Dendritic cell treated with granulocyte-macrophage colony-stimulating factor and Interleukin-4, amounts not matched to agents 40 ng/mL and 50 ng/mL, for 4 days (primary cell): ENCODE results near the gene UNC93A.

Experiments
- H3K27ac Mint-ChIP-seq: one replicate; pipeline ENCODE4 v1.8.0; 2022; ENCODE audit warnings: mild to moderate bottlenecking, mixed read lengths
- H3K27me3 Mint-ChIP-seq: one replicate; pipeline ENCODE4 v1.8.0; 2022; ENCODE audit warnings: mild to moderate bottlenecking, mixed read lengths
- H3K36me3 Mint-ChIP-seq: one replicate; pipeline ENCODE4 v1.8.0; 2022; ENCODE audit warnings: low read depth, mixed read lengths
- H3K4me1 Mint-ChIP-seq: one replicate; pipeline ENCODE4 v1.8.0; 2022; ENCODE audit warnings: low read depth, mixed read lengths
- H3K4me3 Mint-ChIP-seq: one replicate; pipeline ENCODE4 v1.8.0; 2022; ENCODE audit warnings: mild to moderate bottlenecking, moderate library complexity, mixed read lengths
- H3K9me3 Mint-ChIP-seq: one replicate; pipeline ENCODE4 v1.8.0; 2022; ENCODE audit warnings: mixed read lengths
- intact Hi-C: fragments of 100-400 bp; cut with micrococcal nuclease; formaldehyde crosslinking; loops from one replicate; pipeline ENCODE4 v1.15.0; 2022

UNC93A gene

GRCh38 chr6:167293590-167294091 lies 2.5 kb downstream of the UNC93A start:
- no peak overlapping the region for H3K4me3 Mint-ChIP-seq
- intact Hi-C loops, result no loop called here
- no peaks in the 10 kb centered on the region for H3K4me1 Mint-ChIP-seq
- peaks cover 11% of the 10 kb centered on the region for H3K27me3 Mint-ChIP-seq
- no peak overlapping the region for H3K27ac Mint-ChIP-seq
- H3K9me3 Mint-ChIP-seq, result no peaks in the 10 kb centered on the region
- no peaks in the 10 kb centered on the region for H3K36me3 Mint-ChIP-seq

DNA sequence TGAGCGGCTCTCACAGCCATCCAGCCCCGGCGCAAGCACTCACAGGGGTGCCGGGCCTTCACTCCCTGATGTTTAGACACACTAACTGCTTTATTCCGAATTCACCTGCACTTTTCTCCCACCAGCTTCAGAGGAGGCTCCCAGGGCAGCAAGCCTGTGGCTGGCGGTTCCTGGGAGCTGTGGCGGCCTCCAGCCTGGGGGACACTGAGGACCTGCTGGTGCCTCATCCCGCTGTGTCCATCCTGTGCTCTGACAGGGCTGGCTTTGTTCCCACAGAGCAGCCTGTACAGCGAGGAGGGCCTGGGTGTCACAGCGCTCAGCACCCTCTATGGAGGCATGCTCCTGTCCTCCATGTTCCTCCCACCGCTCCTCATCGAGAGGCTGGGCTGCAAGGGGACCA lies 3.1 kb downstream of the UNC93A start:
- intact Hi-C loops, result no loop called here

GRCh38 chr6:167294651-167295494 lies 3.8 kb downstream of the UNC93A start:
- no peaks in the 10 kb centered on the region for H3K4me1 Mint-ChIP-seq
- no peaks in the 10 kb centered on the region for H3K36me3 Mint-ChIP-seq
- H3K27me3 Mint-ChIP-seq, result peaks cover 9% of the 10 kb centered on the region
- no peak overlapping the region for H3K27ac Mint-ChIP-seq
- H3K9me3 Mint-ChIP-seq, result no peaks in the 10 kb centered on the region
- H3K4me3 Mint-ChIP-seq, result no peak overlapping the region
- intact Hi-C loops, result no loop called here

More for the DNA sequence above, 3.1 kb downstream of the UNC93A start:
- no peak overlapping the region for H3K27ac Mint-ChIP-seq
- H3K4me1 Mint-ChIP-seq, result no peaks in the 10 kb centered on the region
- peaks cover 9% of the 10 kb centered on the region for H3K27me3 Mint-ChIP-seq
- no peaks in the 10 kb centered on the region for H3K9me3 Mint-ChIP-seq
- no peak overlapping the region for H3K4me3 Mint-ChIP-seq
- H3K36me3 Mint-ChIP-seq, result no peaks in the 10 kb centered on the region

GRCh38 chr6:167295495-167296292 lies 4.6 kb downstream of the UNC93A start:
- Mint-ChIP-seq H3K27me3 (peaks cover 11% of the 10 kb centered on the region), H3K27ac (no peak overlapping the region), H3K4me1 (no peaks in the 10 kb centered on the region), H3K9me3 (no peaks in the 10 kb centered on the region), H3K4me3 (no peak overlapping the region), H3K36me3 (no peaks in the 10 kb centered on the region)
- intact Hi-C loops, result no loop called here

- intact Hi-C loops, result no loop called here
- H3K4me1 Mint-ChIP-seq, result no peaks in the 10 kb centered on the region
Measured at GRCh38 chr6:167296293-167296690, 5.2 kb downstream of the UNC93A start.

DNA sequence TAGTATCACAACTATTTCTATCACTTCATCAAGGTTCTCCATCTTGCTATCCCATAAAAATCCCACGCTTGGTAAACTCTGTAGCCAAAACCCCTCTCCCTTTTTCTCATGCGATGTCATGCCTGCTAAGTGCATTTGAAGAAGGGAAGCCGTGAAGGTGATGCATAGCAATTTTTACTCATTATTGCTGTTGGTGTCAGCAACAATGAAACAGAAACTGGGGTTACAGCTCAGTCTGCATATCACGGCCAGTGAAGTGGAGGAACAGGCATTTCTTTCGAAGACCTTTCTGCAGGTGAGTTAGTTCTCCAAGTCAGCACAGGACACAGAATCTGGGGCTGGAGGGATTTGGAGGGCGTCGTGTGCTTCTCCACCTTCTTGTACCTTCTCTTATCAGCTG lies 5.8 kb downstream of the UNC93A start:
- Mint-ChIP-seq H3K4me3 (no peak overlapping the region), H3K36me3 (no peaks in the 10 kb centered on the region), H3K9me3 (no peaks in the 10 kb centered on the region), H3K27me3 (peaks cover 11% of the 10 kb centered on the region), H3K27ac (no peak overlapping the region), H3K4me1 (no peaks in the 10 kb centered on the region)
- intact Hi-C loops, result no loop called here

More at GRCh38 chr6:167296293-167296690, 5.2 kb downstream of the UNC93A start:
- Mint-ChIP-seq H3K27me3 (peaks cover 11% of the 10 kb centered on the region), H3K9me3 (no peaks in the 10 kb centered on the region), H3K27ac (no peak overlapping the region), H3K4me3 (no peak overlapping the region), H3K36me3 (no peaks in the 10 kb centered on the region)

GRCh38 chr6:167298127-167298526 lies 7.0 kb downstream of the UNC93A start:
- no peaks in the 10 kb centered on the region for H3K36me3 Mint-ChIP-seq
- H3K9me3 Mint-ChIP-seq, result no peaks in the 10 kb centered on the region
- intact Hi-C loops, result no loop called here
- no peaks in the 10 kb centered on the region for H3K4me1 Mint-ChIP-seq
- no peak overlapping the region for H3K27ac Mint-ChIP-seq
- peaks cover 11% of the 10 kb centered on the region for H3K27me3 Mint-ChIP-seq
- no peak overlapping the region for H3K4me3 Mint-ChIP-seq

DNA sequence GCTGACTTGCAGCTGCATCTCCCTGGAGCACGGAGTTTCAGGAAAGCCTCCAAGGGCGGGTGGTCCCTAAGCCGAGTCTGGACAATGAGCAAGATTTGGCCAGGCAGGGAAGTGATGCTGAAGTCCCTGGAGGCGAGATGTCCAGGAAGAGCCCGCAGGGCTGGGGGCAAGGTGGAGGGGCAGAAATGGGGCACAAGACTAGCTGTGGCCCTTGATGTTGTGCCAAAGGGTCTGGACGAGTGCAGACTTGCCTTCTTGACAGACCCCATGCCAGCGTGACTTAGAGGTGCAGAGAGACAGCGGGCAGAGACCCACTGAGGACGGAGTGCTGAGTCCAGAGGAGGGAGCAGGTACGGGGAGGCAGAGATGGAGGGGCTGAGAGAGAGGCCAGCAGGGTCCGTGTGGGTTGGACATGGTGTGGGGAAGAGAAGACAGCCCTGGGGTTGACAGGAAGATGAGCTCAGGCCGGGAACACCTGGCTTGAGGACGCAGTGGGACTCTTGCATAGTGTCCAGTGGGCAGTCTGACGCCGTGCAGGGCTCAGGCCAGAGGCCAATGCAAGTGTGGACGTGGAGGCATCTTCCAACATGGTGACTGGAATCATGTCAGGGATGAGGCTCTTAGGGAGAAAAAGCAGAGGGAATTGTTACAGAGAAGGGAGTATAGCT lies 8.7 kb downstream of the UNC93A start:
- no peak overlapping the region for H3K4me3 Mint-ChIP-seq
- no peaks in the 10 kb centered on the region for H3K4me1 Mint-ChIP-seq
- no peaks in the 10 kb centered on the region for H3K36me3 Mint-ChIP-seq
- H3K27ac Mint-ChIP-seq, result no peak overlapping the region
- intact Hi-C loops, result no loop called here
- H3K9me3 Mint-ChIP-seq, result no peaks in the 10 kb centered on the region
- peaks cover 10% of the 10 kb centered on the region for H3K27me3 Mint-ChIP-seq

DNA sequence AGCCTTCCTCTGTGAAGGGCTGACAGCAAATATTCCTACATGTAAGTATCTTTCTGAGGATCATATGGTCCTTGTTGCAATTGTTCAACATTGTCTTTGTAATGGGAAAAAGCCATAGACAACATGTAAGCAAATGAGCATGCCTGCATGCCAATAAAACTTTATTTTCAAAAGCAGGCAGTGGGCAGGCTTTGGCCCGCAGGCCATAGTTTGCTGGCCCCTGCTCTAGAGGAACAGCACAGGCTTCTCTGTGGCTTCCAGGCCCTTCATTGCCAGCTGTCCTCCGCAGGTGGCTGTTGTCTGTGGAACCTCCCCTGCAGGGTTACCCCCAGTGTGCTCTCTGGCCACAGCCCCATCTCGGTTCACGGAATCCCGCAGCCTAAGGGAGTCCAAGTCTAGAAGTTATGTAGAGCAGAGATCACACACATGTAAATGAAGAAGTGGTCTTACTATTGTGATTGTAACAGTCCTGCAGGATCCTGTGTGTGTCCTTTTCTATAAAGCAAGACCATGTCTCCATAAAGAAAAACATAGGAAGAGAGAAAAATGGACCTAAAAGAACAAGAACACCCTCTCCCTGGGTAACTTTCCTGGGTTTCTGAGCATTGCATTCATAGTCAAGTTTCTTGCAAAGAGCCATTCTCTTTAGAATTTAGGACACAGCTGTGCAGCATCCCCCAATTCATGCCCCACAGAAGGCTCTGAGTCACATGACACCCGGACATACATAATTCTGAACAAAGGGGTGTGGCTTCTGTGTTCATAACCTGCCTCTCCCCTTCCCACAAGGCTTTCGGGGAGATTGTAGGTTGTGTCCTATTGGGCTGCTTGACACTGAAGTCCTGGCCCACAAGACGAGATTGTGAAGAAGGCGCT lies 10.0 kb downstream of the UNC93A start:
- Mint-ChIP-seq H3K9me3 (no peaks in the 10 kb centered on the region), H3K27ac (no peak overlapping the region), H3K36me3 (no peaks in the 10 kb centered on the region), H3K4me3 (no peak overlapping the region), H3K27me3 (peaks cover 6% of the 10 kb centered on the region), H3K4me1 (no peaks in the 10 kb centered on the region)
- intact Hi-C loops, result no loop called here

DNA sequence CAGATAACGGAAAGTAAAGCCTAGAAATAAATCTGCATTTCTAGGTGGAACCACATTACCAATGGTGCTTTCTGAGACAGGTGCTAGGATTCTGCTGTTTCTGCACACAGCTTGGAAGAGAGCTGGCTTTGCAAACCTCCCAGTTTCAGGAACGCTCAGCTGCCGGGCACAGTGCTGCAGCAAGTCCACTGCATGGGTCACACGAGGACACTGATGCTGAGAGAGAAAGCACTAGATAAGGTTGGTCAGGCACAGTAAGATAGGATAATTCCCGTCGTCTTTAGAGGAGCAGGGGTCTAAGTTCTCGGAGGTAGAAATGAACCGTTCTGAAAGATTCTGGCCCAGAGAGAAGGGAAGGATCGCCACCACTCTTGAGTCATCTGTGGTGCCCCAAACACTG lies 11.0 kb downstream of the UNC93A start:
- Mint-ChIP-seq H3K4me1 (no peaks in the 10 kb centered on the region), H3K9me3 (no peaks in the 10 kb centered on the region), H3K27me3 (peaks cover 6% of the 10 kb centered on the region), H3K27ac (no peak overlapping the region), H3K4me3 (no peak overlapping the region), H3K36me3 (no peaks in the 10 kb centered on the region)
- intact Hi-C loops, result no loop called here

DNA sequence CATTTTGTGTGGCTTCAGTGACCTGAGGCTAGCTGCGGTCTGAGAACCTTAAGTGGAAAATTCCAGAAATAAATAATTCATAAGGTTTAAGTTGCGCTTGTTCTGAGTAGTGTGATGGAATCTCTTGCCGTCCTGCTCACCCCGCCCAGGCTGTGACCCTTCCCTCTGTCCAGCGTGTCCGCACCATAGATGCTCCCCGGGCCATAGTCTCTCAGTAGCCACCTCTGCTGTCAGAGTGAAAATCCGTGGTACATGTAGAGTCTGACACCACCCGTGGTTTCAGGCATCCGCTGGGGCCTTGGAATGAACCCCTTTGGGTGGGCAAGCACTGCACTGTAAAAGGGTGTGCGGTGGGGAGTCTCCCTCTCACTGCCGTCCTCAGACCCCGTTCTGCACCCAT lies 11.7 kb downstream of the UNC93A start:
- peaks cover 5% of the 10 kb centered on the region for H3K27me3 Mint-ChIP-seq
- H3K4me1 Mint-ChIP-seq, result no peaks in the 10 kb centered on the region
- H3K27ac Mint-ChIP-seq, result no peak overlapping the region
- intact Hi-C loops, result no loop called here
- no peak overlapping the region for H3K4me3 Mint-ChIP-seq
- H3K9me3 Mint-ChIP-seq, result no peaks in the 10 kb centered on the region
- no peaks in the 10 kb centered on the region for H3K36me3 Mint-ChIP-seq

GRCh38 chr6:167303675-167304625 lies 12.8 kb downstream of the UNC93A start:
- peaks cover 4% of the 10 kb centered on the region for H3K27me3 Mint-ChIP-seq

More at GRCh38 chr6:167303675-167304625, 12.8 kb downstream of the UNC93A start:
- Mint-ChIP-seq H3K4me3 (no peak overlapping the region), H3K4me1 (no peaks in the 10 kb centered on the region), H3K36me3 (no peaks in the 10 kb centered on the region), H3K27ac (no peak overlapping the region), H3K9me3 (no peaks in the 10 kb centered on the region)
- intact Hi-C loops, result no loop called here
